ENCODE measurements around the gene TAF7L.

The TAF7L gene

DNA sequence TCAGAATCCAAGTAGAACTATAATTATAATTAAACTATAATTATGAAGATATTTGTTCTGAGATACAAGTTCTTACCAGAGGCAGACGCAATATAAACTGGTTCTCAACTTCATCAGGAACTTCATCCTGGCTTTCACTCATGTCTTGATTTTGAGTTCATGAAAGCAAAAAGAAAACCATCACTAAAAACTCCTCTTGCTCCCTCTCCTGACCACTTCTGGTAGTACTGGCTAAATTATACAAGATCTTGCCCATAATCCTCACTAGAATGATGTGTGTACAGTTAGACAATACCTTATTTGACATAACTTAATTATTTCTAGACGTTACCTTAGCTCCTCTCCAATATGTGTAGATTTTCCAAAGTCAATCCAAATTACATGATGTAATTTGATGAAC lies 3.7 kb downstream of the TAF7L start:
- no peaks in the 10 kb centered on the region for H3K36me3 ChIP-seq (ENCODE audit: low read depth)
- H3K4me1 ChIP-seq (ENCODE audit: insufficient read depth, poor library complexity, severe bottlenecking) = no peaks in the 10 kb centered on the region
- no peak overlapping the region for H3K27ac ChIP-seq (ENCODE audit: poor library complexity, severe bottlenecking)
- DNase-seq (ENCODE audit: low spot score) (no peak), ATAC-seq (ENCODE audit: low read depth) (peak; percentile 57; the same call in 1 of the 3 replicates)
- H3K4me3 ChIP-seq (ENCODE audit: severe bottlenecking) = no peak overlapping the region
- TF ChIP-seq CTCF (IDR thresholded peaks at IDR 0.05; ENCODE audit: poor library complexity, severe bottlenecking) = peak; percentile 55
- no peaks in the 10 kb centered on the region for H3K9me3 ChIP-seq (ENCODE audit: severe bottlenecking)
- no peaks in the 10 kb centered on the region for H3K27me3 ChIP-seq (ENCODE audit: insufficient read depth, poor library complexity, severe bottlenecking)

GRCh38 chrX:101276238-101276637 lies 14.9 kb downstream of the TAF7L start:
- H3K27me3 ChIP-seq (ENCODE audit: insufficient read depth, poor library complexity, severe bottlenecking) = no peaks in the 10 kb centered on the region
- no peak for DNase-seq (ENCODE audit: low spot score)
- no peaks in the 10 kb centered on the region for H3K36me3 ChIP-seq (ENCODE audit: low read depth)
- H3K4me1 ChIP-seq (ENCODE audit: insufficient read depth, poor library complexity, severe bottlenecking) = no peaks in the 10 kb centered on the region
- H3K9me3 ChIP-seq (ENCODE audit: severe bottlenecking) = no peaks in the 10 kb centered on the region
- TF ChIP-seq CTCF (IDR thresholded peaks at IDR 0.05; ENCODE audit: poor library complexity, severe bottlenecking) = no peak
- H3K27ac ChIP-seq (ENCODE audit: poor library complexity, severe bottlenecking) = no peak overlapping the region
- H3K4me3 ChIP-seq (ENCODE audit: severe bottlenecking) = no peak overlapping the region
- ATAC-seq (ENCODE audit: low read depth) = no peak

DNA sequence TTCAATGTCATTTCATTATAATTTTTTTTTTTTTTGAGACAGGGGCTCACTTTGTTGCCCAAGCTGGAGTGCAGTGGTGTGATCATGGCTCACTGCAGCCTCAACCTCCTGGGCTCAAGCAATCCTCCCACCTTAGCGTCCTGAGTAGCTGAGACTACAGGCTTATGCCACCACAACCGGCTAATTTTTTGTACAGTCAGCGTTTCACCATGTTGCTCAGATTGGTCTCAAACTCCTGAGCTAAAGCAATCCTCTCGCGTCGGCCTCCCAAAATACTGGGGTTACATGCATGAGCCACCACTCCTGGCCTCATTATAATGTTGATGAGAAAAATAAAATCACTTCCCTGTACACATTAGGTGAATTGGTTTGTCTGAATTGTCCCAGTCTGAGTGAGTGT lies 16.9 kb downstream of the TAF7L start:
- H3K4me1 ChIP-seq (ENCODE audit: insufficient read depth, poor library complexity, severe bottlenecking) = no peaks in the 10 kb centered on the region
- no peaks in the 10 kb centered on the region for H3K36me3 ChIP-seq (ENCODE audit: low read depth)
- H3K4me3 ChIP-seq (ENCODE audit: severe bottlenecking) = no peak overlapping the region
- no peak for TF ChIP-seq CTCF (IDR thresholded peaks at IDR 0.05; ENCODE audit: poor library complexity, severe bottlenecking)
- DNase-seq (ENCODE audit: low spot score) = no peak
- no peaks in the 10 kb centered on the region for H3K27me3 ChIP-seq (ENCODE audit: insufficient read depth, poor library complexity, severe bottlenecking)
- no peaks in the 10 kb centered on the region for H3K9me3 ChIP-seq (ENCODE audit: severe bottlenecking)
- no peak overlapping the region for H3K27ac ChIP-seq (ENCODE audit: poor library complexity, severe bottlenecking)
- no peak for ATAC-seq (ENCODE audit: low read depth)

- no peak for TF ChIP-seq CTCF (IDR thresholded peaks at IDR 0.05; ENCODE audit: poor library complexity, severe bottlenecking)
- H3K27me3 ChIP-seq (ENCODE audit: insufficient read depth, poor library complexity, severe bottlenecking) = no peaks in the 10 kb centered on the region
- H3K4me1 ChIP-seq (ENCODE audit: insufficient read depth, poor library complexity, severe bottlenecking) = no peaks in the 10 kb centered on the region
- no peaks in the 10 kb centered on the region for H3K36me3 ChIP-seq (ENCODE audit: low read depth)
- DNase-seq (ENCODE audit: low spot score) (no peak), ATAC-seq (ENCODE audit: low read depth) (peak; percentile 31; the same call in 1 of the 3 replicates)
- no peaks in the 10 kb centered on the region for H3K9me3 ChIP-seq (ENCODE audit: severe bottlenecking)
- H3K4me3 ChIP-seq (ENCODE audit: severe bottlenecking) = no peak overlapping the region
- no peak overlapping the region for H3K27ac ChIP-seq (ENCODE audit: poor library complexity, severe bottlenecking)
Observed at GRCh38 chrX:101265869-101266428, 25.2 kb downstream of the TAF7L start.

- Histone ChIP-seq H3K27ac (ENCODE audit: poor library complexity, severe bottlenecking) (no peak overlapping the region), H3K36me3 (ENCODE audit: low read depth) (no peaks in the 10 kb centered on the region), H3K4me3 (ENCODE audit: severe bottlenecking) (no peak overlapping the region), H3K9me3 (ENCODE audit: severe bottlenecking) (no peaks in the 10 kb centered on the region), H3K27me3 (ENCODE audit: insufficient read depth, poor library complexity, severe bottlenecking) (no peaks in the 10 kb centered on the region), H3K4me1 (ENCODE audit: insufficient read depth, poor library complexity, severe bottlenecking) (no peaks in the 10 kb centered on the region)
- DNase-seq (ENCODE audit: low spot score) (no peak), ATAC-seq (ENCODE audit: low read depth) (no peak)
- no peak for TF ChIP-seq CTCF (IDR thresholded peaks at IDR 0.05; ENCODE audit: poor library complexity, severe bottlenecking)
Observed at GRCh38 chrX:101263766-101264165, 27.4 kb downstream of the TAF7L start.

All from RWPE2 (cell line).